Medulla oblongata (tissue), 1 donor: ENCODE results near the gene SRL.

ENCODE experiments used
- DNase-seq: peaks from one replicate; pipeline ENCODE4 v3.0.0-alpha.2; 2015; ENCODE audit errors: extremely low spot score

The SRL gene

DNA sequence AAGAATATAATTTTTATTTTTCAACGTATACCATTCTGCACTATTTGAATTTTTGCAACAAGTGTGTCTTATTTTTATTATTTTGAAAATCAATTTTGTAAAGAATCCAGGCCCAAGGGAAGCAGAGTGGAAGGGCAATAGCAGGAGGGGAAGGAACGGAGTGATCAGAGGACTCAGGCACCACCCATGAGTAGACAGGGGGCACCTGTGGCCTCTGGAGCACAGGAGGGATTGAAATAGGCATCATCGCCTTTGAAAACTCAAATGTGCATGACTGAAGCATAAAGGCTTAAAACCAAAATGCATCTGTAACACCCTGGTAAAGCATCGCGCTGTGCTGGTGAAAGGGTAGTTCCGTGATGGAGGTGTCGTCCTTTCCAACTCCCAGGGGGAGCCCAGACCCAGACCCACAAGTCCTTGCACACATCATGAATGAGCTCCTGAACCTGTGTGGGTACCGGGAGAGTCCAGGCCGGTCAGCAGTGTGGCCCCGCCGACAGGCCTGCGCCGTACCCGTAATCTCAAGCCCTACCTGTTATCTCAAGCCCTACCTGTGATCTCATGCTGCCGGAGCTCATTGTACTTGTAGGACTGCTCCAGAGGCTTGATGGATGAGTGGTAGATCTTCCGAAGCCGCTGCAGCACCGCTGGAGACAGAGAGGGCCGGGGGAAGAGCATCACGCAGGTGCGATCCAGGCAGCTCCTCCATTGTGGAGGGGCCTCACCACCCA lies 39.1 kb downstream of the SRL start:
- DNase-seq, result no peak

DNA sequence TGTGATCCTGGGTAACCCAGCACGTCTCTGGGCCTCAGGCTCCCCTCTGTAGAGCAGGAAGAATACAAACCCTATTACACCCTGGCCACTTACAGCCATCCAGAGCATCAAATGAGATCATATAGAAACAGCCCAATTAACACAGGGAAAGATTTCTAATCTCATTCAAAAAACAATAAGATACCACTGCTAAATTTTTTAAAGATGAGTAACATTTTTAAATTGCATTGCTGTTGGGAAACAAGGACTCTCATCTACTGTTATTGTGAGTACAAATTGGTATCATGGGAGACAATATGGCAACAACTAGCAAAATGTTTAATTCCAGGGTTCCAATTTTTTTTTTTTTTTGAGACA lies 41.1 kb downstream of the SRL start:
- no peak for DNase-seq

DNA sequence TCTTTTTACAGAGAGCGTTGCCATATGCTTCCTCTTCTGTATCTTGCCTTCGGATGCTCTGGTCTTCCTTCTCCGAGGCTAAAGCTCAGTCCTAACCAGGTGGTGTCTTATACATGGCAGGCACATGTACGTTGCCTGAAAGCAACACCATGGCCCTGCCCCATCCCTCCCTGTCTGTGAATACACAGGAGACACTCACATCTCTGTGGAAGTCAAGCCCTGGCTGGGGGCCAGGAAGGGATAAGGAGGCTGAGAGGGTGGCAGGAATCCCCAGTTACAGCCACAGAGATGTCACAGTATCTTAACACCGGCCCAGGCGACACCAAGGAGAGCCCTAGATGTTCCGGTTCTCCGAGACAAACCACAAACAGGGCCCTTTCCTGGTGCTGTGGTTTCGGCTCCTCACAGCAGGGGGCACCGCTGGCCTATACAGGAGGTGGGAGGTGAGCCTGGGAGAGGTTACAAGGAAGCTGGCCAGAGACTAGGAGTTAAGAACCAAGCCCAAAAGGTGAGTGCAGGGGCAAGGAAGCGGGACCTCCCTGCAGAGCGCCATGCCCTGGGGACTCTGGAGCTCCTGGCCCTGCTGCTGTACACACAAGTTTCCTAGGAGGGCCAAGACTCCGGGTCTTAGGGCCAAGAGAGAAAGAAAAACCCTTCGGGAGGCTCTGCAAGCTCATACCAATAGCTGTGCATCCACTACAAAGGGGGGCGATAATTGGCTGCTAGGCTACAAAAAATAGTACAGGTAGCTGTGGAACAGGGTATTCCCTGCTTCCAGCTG lies 41.7 kb downstream of the SRL start:
- DNase-seq, result peak; percentile 42

DNA sequence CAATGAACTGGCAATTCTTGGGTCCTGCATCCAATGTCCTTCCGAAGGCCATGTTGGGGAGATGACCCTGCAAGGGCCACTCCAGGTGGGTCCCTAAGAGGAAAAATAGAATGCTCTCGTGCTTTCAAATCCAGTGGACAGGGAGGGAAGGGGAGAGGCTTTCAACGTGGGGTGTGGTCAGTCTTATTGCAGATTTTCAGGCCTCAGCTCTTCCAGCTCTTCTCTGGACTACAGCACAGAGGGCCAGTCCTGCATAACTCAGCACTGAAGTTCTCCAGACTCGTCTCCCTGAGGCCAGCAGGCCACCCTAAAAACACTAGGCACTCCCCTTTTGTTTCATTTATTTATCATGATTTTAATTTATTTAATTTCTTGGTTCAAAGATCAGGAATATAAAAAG lies 43.1 kb downstream of the SRL start:
- DNase-seq, result no peak

DNA sequence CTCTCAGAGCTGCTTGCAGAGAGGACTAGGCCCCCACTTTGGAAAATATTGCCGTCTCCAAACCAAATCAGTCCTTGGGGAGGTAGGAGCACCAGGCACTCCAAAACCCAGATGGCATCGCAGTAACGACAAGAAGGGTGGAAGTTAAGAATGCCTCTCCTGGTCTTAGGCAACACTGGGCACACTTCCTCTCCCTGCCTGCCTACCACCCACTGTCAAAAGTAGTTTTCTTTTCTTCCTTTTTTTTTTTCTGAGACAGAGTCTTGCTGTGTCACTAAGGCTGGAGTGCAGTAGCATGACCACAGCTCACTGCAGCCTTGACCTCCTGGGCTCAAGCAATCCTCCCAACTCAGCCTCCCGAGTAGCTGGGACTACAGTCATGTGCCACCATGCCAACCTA lies 47.2 kb downstream of the SRL start:
- DNase-seq, result peak; percentile 53

DNA sequence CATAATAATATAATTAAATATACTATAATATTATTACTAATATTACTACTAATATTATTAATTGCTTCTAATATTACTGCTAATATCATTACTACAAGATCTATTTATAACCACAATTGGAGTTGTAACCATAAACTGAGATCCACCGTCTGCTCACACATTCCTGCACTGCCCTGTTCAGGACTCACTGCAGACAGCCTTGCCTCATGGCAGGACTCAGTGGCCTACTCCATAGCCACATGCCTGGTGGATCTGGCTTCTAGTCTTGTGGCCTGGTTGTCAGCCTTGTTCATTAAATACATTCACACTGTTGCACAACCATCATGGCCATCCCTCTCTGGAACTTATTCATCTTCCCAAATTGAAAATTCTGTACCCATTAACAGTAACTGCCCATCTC lies 48.0 kb downstream of the SRL start:
- DNase-seq, result no peak

DNA sequence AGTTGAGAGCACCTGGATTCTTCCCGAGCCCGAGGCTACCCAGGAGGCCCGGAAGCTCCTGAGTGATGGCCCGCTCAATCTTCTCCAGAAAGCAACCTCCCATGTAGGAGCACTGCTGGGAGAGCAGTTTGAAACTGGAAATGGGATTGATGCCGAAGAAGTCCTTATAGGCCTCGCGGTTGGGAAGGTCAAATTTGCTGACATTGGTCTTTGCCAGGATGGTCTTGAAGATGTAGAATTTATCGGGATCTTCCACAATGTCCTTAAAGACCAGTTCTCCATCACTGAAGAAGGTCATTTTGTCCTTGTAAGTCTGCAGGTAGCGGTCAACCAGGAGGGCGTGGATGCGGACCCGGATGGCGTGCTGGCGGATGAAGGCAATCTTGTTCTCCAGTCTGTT lies 49.7 kb downstream of the SRL start:
- DNase-seq, result no peak

DNA sequence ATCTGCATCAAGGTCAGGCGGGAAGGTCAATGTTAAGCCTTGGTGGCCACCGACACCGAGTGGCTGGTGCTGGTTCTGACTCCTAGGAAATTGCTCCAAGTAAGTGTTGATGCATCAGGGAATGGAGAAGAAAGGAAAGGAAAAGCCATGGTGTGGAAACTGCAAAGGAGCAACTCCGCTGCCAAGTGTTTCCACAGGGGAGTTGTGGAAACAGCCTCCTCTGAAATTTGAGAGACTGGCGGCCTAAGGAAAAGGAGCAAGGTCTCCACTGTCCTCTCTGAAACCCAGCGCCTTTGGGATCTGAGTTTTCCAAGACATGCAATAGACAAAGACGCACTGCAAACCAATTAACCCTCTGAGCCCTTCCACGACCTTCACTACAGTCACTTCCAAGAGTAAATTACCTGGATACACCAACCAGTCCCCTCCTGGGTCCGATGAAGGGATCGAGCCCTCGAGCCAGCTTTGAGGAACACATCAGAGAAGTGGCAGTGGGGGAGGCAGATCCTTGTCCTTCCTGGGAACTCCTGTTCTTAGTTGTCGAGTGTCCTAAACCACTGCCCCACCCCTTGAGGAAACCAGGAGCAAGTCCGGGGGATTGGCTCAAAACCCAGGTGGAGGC lies 51.1 kb downstream of the SRL start:
- no peak for DNase-seq

DNA sequence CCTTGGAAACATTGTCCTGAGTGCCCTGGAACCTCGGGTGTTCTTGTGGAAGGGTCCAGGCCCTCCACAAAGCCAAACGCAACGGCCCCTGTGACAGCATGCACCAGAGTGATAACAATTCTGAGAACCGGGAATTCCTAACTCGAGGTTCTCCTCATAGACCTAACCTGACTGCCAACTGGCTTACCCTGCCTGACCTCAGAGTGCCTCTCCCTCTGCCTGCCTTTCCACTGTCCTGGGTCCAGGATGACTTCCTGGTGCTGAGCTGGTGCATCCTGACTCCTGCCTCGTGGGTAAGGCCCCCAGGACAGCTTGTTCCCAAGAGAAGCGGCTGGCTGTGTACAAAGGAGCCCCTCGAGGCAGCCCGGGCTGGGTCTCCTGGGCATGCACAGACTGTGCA lies 51.8 kb downstream of the SRL start:
- DNase-seq, result no peak

DNA sequence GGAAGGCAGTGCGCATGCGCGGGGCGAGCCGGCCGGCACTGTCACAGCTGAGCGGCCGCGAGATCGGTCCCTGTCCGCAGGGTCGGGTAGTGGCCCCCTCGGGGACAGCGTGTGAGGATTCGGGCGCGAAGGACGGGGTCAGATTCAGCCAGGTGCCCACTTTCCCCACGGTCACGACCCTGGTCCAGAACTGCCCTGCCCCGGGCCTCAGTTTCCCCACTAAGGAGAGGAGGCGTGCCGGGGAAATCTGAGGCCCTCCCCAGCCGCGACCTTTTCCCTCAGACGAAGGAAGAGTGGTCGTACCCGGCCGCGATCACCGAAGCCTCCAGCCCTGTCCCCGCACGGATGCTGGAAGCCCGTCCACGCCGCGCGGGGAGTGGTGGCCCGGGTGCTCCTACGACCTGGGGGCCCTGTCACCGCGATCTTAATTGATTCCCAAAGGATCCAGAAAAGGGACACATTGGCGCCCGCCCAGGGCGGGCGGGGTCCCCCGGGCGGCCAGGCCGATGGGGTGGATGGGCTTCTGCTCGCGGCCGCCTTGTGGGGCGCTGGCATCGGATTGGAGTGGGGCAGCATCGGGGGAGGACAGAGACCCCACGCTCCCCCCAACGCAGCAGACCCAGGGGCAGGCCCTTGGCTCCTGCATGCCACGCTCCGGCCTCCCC lies 57.7 kb downstream of the SRL start:
- no peak for DNase-seq

DNA sequence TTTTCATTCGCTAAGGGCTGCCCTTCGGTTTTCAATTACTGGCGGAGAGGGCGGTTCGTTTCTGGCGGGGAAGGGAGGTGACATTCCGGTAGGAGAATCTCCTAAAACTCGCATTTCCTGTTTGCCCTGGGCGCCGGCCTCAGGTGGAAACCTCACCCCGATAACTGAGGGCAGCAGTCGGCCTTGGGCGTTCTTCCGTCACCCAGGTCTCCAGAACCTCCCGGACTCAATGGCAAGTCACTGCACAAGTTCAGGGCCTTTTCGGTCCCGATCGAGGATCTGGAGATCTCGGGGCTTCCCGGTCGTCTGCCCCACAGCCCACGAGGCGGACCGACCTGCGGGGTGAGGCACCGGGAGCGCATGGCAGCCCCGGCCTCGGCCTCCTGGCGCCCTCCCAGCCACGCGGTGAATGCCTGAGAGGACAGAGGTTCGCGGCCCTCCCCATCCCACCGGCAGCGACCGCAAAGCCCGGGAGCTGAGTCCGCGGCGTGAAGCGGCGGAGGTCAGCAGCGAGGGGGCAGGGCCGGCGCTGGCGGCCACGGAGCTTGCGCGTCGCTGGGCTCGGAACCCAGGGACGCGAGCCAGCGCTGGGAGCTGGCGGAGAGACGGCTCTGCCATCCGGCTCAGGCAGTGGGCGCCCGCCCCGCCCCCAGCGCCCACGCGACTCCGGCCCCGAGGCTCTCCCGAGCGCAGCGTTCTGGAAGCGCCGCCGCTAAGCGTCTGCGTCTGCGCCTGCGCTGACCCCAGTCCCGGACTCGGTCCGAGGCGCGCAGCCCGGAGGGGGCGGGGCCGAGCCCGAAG lies 58.4 kb downstream of the SRL start:
- peak; percentile 96 for DNase-seq

DNA sequence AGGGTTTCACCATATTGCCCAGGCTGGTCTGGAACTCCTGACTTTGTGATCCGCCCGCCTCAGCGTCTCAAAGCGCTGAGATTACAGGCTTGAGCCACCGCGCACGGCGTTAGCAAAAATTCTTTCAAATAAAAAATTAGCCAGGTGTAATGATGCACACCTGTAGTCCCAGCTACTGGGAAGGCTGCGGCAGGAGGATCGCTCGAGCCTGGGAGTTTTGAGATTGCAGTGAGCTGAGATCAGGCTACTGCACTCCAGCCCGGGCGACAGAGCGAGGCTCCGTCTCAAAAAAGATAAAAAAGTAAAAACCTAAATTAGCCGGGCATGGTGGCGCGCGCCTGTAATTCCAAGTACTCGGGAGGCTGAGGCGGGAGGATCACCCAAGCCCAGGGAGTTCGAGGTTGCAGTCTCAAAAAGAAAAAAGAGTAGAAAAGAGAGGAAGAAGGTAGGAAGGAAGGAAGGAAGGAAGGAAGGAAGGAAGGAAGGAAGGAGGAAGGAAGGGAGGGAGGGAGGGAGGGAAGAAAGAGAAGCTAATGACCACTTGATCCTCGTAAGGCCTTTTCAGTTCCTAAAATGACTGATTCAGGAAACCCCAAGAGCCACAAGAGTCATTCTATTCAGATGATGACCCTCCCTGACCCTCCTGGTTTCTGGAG lies 59.2 kb downstream of the SRL start:
- DNase-seq, result no peak

DNA sequence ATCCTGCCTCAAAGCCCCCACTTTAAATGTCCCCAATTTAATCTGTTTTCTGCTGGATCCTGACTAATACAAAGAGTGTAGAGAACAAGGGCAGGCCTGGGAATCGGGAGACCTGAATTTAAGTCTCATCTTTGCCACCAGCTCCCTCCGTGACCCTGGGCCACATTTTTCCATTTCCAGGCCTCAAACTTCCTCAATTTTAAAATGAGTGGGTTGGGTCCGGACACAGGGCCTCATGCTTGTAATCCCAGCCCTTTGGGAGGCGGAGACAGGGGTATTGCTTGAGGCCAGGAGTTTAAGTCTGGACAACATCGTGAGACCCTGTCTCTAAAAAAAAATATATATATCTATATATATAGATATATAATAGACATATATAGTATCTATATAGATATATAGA lies 61.4 kb downstream of the SRL start:
- no peak for DNase-seq

DNA sequence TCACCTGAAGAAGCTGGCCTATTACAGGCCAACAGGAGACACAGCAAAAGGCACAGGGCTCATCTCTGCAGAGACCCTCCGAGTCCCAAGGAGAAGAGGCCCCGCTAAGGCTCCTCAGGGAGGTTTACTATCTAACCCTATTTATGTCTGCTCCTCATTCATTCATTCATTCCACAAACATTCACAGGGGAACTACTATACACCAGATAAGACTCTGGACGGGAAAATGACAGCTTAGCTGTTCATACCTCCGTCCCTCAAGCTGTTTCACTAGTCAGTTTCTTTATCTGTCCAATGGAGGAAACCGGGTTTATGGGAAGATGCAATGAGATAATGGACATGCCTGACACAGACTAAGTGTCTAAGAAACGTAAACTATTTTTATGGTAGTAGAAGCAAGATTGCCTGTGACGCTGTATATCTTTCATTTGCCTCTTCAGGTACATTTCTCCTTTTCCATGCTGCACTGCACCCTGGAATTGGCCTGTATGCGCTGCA lies 62.1 kb downstream of the SRL start:
- no peak for DNase-seq

DNA sequence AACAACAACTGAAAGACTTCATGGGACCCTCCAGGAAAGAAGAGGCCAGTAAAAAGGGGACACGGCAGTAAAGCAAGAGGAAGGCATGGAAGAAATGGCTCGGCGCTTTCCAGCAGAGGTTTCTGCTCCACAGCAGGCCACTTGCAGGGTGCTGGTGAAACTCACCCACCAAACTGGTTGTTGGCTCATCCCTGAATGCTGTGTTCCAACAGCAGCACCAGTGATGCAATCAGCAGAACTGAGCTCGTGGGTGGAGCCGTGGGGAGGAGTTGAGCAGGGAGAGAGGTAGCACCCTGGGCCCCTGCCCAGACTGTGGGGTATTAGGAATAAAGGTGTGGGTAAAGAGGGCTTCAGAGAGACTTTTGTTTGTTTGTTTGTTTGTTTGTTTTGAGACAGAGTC lies 62.9 kb downstream of the SRL start:
- DNase-seq, result no peak

DNA sequence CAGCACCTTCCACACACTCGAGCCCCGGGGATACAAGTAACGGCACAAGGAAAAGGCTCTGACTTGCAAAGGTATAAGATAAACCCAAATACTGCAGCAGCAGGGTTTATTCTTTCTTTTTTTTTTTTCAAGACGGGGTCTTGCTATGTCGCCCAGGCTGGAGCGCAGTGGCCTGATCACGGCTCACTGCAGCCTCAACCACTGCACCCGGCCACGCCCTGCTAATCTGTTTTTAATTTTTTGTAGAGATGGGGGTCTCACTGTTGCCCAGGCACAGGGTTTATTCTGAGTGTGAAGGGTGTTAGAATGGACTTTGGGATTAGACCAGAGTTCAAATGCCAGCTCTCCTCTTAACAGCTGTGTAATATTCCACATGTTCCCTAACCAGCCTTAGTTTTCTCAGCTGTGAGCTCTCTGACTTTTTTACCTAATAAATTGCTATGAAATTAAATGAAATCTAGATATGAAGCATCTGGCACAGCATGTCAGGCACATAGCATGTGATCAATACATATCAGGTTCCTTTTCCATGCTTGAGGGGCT lies 63.3 kb downstream of the SRL start:
- DNase-seq, result no peak

DNA sequence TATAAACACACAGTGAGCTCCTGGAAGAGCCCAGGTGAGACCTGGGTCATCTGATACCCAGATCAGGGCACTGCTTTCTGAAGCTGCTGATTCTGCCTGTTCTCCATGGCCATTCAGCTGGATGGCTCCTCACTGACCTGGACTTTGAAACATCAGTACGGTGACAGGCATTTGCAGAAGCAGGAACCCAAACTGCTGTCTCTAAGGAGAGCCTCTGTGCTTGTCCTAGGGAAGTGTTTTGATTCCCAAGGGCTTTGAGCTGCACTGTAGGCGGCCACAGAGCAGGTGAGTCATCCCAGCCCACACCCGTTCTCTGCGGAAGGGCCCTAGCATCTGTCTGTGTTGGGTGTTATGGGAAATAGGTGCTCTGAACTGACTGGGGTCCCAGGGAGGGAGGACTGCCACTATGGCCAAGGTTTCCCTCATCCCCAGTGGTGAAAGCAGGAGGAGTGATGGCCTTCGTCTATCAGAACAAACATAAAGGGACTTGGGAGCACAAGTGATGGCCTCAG lies 64.9 kb downstream of the SRL start:
- DNase-seq, result no peak

DNA sequence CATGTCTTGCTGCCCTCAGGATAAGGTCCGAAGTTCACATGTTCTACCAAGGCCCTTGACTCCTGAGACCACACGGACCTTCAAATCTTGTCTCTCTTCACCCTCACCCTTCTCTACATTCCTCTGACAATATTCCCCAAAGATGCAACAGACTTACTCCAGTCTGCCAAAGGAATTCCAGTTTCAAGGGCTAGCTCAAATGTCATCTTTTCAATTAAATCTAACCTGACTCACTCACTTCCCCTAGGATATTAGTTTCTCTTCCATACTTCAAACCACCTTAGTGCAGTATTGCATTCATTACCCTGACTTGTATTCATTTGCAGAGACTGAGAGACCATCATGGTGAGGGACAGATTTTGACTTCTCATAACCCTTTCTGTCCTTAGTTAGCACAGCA lies 66.0 kb downstream of the SRL start:
- DNase-seq, result no peak

DNA sequence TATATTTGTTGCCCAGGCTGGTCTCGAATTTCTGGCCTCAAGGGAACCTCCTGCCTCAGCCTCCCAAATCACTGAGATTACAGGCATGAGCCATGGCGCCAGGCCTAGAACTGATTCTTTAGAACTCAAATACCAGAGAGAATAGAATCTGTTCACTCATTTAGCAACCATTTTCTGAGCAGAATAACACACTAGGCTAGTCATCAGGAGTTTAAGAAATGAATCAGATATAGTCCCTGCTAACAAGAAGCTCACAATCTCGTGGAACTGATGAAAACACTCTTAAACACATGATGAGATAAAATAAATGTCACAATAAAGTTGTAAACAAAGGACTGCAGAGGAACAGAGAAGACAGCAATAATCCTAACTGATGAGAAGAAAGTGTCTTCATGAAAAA lies 69.8 kb downstream of the SRL start:
- DNase-seq, result no peak

DNA sequence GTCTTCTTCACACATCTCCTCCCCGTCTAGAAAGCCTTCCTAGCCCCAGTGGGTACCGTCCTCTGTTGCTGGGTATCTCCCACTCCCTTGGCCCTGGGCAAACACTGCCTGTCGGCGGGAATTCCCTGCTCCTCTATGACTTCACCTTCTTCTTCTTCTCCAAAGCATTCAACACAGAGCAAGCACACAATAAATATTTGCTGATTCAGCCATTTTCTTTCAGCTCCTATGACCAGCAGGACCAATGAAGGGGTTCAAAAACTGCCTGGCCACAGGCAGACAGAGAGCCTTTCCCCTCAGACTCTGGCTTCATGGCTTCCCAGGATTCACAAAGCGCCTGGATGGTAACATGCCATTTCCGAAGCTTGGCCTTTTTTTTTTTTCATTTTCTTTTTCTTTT lies 72.5 kb downstream of the SRL start:
- no peak for DNase-seq

DNA sequence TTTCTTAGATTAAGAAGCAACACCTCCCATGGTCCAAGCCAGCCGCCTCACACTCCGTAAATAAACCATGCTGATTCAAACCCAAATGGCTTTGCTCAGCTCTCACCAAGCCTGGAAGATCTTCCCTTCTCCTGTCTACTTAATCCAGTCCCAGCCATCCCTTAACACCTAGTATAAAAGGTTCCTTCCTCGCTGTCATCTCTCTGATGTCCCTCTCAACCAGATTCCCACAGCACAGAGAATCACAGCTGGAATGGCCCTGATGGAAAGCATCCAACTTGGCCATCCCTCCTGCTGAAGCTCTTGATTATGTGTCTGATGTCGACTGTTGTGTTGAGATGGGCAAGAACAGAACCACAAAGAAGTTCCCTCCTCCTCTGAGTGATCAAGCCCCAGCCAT lies 75.1 kb downstream of the SRL start:
- DNase-seq, result no peak
